K562 (cell line): Measurements from ENCODE around the gene ANKRD27.

Source experiments
- CBX5 ChIP-seq: IDR thresholded peaks from 2 replicates; pipeline ENCODE4 v1.6.1; 2014; ENCODE audit warnings: low read depth, borderline replicate concordance
- POLR2A ChIP-seq: fragments of 450-650 bp; conservative IDR thresholded peaks from 2 replicates; pipeline ENCODE4 v1.6.1; 2016
- RNF2 ChIP-seq: sonication (generic); IDR thresholded peaks from 2 replicates; pipeline ENCODE4 v1.6.1; 2016
- ZBTB7A ChIP-seq: IDR thresholded peaks from 2 replicates; pipeline ENCODE4 v1.6.1; 2011; ENCODE audit warnings: low read depth, mild to moderate bottlenecking, low read length, moderate library complexity, borderline replicate concordance; ENCODE audit not compliant: control insufficient read depth
- ZNF77 ChIP-seq: fragments of 250-450 bp; sonication (Bioruptor Pico); IDR thresholded peaks from 2 replicates; pipeline ENCODE4 v1.5.0; 2020

DNA sequence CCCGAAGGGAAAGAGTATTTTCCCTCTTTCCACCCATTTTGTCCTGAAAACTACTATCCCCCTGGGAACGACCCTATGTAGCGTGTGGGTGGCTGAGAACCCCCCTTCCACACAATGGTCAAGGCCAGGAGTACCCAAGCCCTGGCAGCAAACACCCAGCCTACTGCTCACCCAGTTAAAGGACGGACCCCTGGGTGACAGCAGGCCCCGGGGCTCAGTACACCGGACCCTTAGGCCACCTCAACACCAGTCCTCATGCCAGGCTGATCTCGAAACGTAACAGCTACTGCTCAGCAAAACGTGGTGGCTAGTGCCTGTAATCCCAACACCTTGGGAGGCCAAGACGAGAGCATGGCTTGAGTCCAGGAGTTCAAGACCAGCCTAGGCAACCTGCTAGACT is 1.4 kb downstream of the ANKRD27 start:
- TF ChIP-seq POLR2A (no peak), ZBTB7A (no peak), CBX5 (no peak), RNF2 (no peak), ZNF77 (no peak)
